ENCODE data around the gene ACIN1. TPM values are rescaled to one million over a fixed set of nuclear protein-coding genes. Genes with fewer than 3 reads are reported as not detected.

ACIN1 gene
- total and polyA plus RNA-seq, 2 of the 13 experiments (the other 11 are each of a cell fraction or from before 2014, with no cell fraction given) = 165 to 183 TPM

GRCh38 chr14:23125011-23125410 lies 30.1 kb upstream of the ACIN1 start:
- in situ Hi-C loops (cut with HindIII; ENCODE audit: extremely low pct_ligation_motif_present, low pct_unique_long_range_greater_than_20kb) (no loop called here), intact Hi-C loops (cut with micrococcal nuclease; ENCODE audit: unreplicated experiment) (no loop called here)
- Histone ChIP-seq H3K4me1 (ENCODE audit: insufficient read depth, low read length) (peaks cover under 1% of the 10 kb centered on the region; the same call in 1 of the 2 replicates), H3K9ac (ENCODE audit: insufficient read depth, low read depth, low read length) (no peak overlapping the region), H3K79me2 (ENCODE audit: insufficient read depth, low read length) (no peaks in the 10 kb centered on the region), H4K20me1 (ENCODE audit: insufficient read depth, low read length) (no peaks in the 10 kb centered on the region), H3K27ac (ENCODE audit: extremely low read length, insufficient read depth, low read length) (no peak overlapping the region), H2AFZ (ENCODE audit: low read length) (no peak overlapping the region), H3K4me3 (replicated peaks in 1 of 3; ENCODE audit: insufficient read depth in 1 of 3, low read depth in 2 of 3, low read length in 3 of 3) (no peak overlapping the region), H3K27me3 (ENCODE audit: control insufficient read depth in 1 of 2, insufficient read depth in 2 of 2, low read length in 2 of 2) (peaks cover 43 to 93% of the 10 kb centered on the region in 2 experiments), H3K4me2 (ENCODE audit: low read depth, low read length) (no peak overlapping the region), H3K9me3 (ENCODE audit: low read length) (no peaks in the 10 kb centered on the region), H3K36me3 (replicated peaks in 1 of 2; ENCODE audit: control insufficient read depth in 1 of 2, insufficient read depth in 2 of 2, low read length in 2 of 2) (no peaks in the 10 kb centered on the region)
- WGBS (ENCODE audit: low lambda C conversion rate) = 7% methylated on average over 3 of the region's 3 CpGs
- FAIRE-seq (no peak), DNase-seq (ENCODE audit: low spot score) (no peak), ATAC-seq (no peak)
- no TSS peak for BruUV-seq (replicated peaks)
- POLR2A ChIA-PET = interaction anchor here (1.3 to 1.4 kb wide), 2 partner anchors 30 to 53 kb away, joined by 3 to 5 read pairs; partner anchors contain the start of genes ACIN1 and C14orf119
- CTCF ChIA-PET (ENCODE audit: low intra/inter-chr PET ratio, low total read pairs) = interaction anchor here (9.6 kb wide), 1 partner anchor 60 kb away, joined by 493 read pairs; the partner anchor contains the start of gene SLC7A8
- no peak for TF ChIP-seq ARHGAP35 (CRISPR knock-in tag; IDR thresholded peaks at IDR 0.05; ENCODE audit: borderline replicate concordance)
- no peak for TF ChIP-seq MLXIP (CRISPR knock-in tag; IDR thresholded peaks at IDR 0.05; ENCODE audit: borderline replicate concordance)
- no peak for TF ChIP-seq TCF12 (IDR thresholded peaks at IDR 0.05)
- TF ChIP-seq TCF12 (CRISPR knock-in tag; IDR thresholded peaks at IDR 0.05) = no peak
- no peak for TF ChIP-seq DZIP1 (CRISPR knock-in tag; IDR thresholded peaks at IDR 0.05)
- TF ChIP-seq KLF12 (CRISPR knock-in tag; IDR thresholded peaks at IDR 0.05; ENCODE audit: borderline replicate concordance) = no peak
- TF ChIP-seq TEAD3 (CRISPR knock-in tag; optimal IDR thresholded peaks at IDR 0.05; ENCODE audit: borderline replicate concordance) = no peak
- no peak for TF ChIP-seq SOX13 (IDR thresholded peaks at IDR 0.05)
- TF ChIP-seq SOX13 (CRISPR knock-in tag; conservative IDR thresholded peaks at IDR 0.05 in 1 of 2, IDR thresholded peaks at IDR 0.05 in 1 of 2) = no peak
- no peak for TF ChIP-seq ZFP62 (CRISPR knock-in tag; IDR thresholded peaks at IDR 0.05)
- TF ChIP-seq HNF1A (IDR thresholded peaks at IDR 0.05; ENCODE audit: low read depth) = no peak
- no peak for TF ChIP-seq HNF1A (CRISPR knock-in tag; IDR thresholded peaks at IDR 0.05; ENCODE audit: borderline replicate concordance)
- no peak for TF ChIP-seq ZBTB44 (CRISPR knock-in tag; IDR thresholded peaks at IDR 0.05)
- no peak for TF ChIP-seq ZNF446 (CRISPR knock-in tag; IDR thresholded peaks at IDR 0.05)

Data from HepG2 (cell line).